Peyer's patch (tissue), 4 donors: ENCODE measurements around the gene PNPLA5. TPM values are rescaled to one million over a fixed set of nuclear protein-coding genes. Genes with fewer than 3 reads are reported as not detected.

Experiments used
- DNase-seq, 3 donors: peaks; one replicate each; pipeline ENCODE4 v3.0.0-alpha.2; 2017 to 2019
- H3K27ac ChIP-seq, 4 donors: fragments of 200-600 bp; sonication (generic); one replicate each; pipeline ENCODE4 v1.5.1; 2016 to 2019
- H3K27me3 ChIP-seq, 2 donors: fragments of 200-600 bp; sonication (generic); one replicate each; pipeline ENCODE4 v1.5.1; 2019
- H3K36me3 ChIP-seq, 3 donors: fragments of 200-600 bp; sonication (generic); one replicate each; pipeline ENCODE4 v1.5.1; 2016 to 2019
- H3K4me1 ChIP-seq, 4 donors: fragments of 200-600 bp; sonication (generic); one replicate each; pipeline ENCODE4 v1.5.1; 2016 to 2019
- H3K4me3 ChIP-seq, 4 donors: fragments of 200-600 bp; sonication (generic); 1 replicate in 3 of 4; 2 replicates in 1 of 4; pipeline ENCODE4 v1.5.1; 2016 to 2019; ENCODE audit warnings: mild to moderate bottlenecking in 1 of 4
- H3K9me3 ChIP-seq, 4 donors: fragments of 200-600 bp; sonication (generic); one replicate each; pipeline ENCODE4 v1.5.1; 2016 to 2019; ENCODE audit warnings: mild to moderate bottlenecking in 1 of 4
- CTCF ChIP-seq, 6 experiments: fragments of 450-650 bp in 4 of 6; fragments of 200-600 bp in 2 of 6; sonication (generic) in 1 of 6; IDR thresholded peaks; one replicate each; pipeline ENCODE4 v1.5.1; 2017 to 2019; ENCODE audit warnings: antibody characterized with exemption in 6 of 6, mild to moderate bottlenecking in 3 of 6, moderate library complexity in 1 of 6
- POLR2A ChIP-seq, 2 donors: fragments of 450-650 bp; IDR thresholded peaks; one replicate each; pipeline ENCODE4 v1.5.1; 2017; ENCODE audit warnings: antibody characterized with exemption in 2 of 2, mild to moderate bottlenecking in 2 of 2, moderate library complexity in 2 of 2
- total RNA-seq, 4 donors: library from RNA; depleted of rRNA; stranded (reverse); fragments of >200 nt; gene quantifications; one replicate each; pipeline ENCODE4 v1.1.0, GENCODE V29; 2016

PNPLA5 gene
- total RNA-seq, 4 donors from 2014 or later: not detected

GRCh38 chr22:43867839-43868635 lies 23.8 kb downstream of the PNPLA5 start:
- Histone ChIP-seq H3K9me3 (no peaks in the 10 kb centered on the region), H3K27me3 (no peaks in the 10 kb centered on the region), H3K4me3 (no peak overlapping the region), H3K36me3 (no peaks in the 10 kb centered on the region), H3K4me1 (no peaks in the 10 kb centered on the region), H3K27ac (no peak overlapping the region)
- TF ChIP-seq POLR2A (IDR thresholded peaks at IDR 0.05) (no peak), CTCF (IDR thresholded peaks at IDR 0.05) (no peak)
- peak in 2 of 3 donors; percentile 47 to 63 for DNase-seq

- Histone ChIP-seq H3K4me1 (peaks cover 0 to 4% (median 0%) of the 10 kb centered on the region in 4 donors), H3K27ac (no peak overlapping the region), H3K9me3 (no peaks in the 10 kb centered on the region), H3K4me3 (no peak overlapping the region), H3K36me3 (no peaks in the 10 kb centered on the region), H3K27me3 (peaks cover 0 to 3% of the 10 kb centered on the region in 2 donors)
- DNase-seq: no peak
- TF ChIP-seq CTCF (IDR thresholded peaks at IDR 0.05): no peak
- no peak for TF ChIP-seq POLR2A (IDR thresholded peaks at IDR 0.05)
Measured at GRCh38 chr22:43862882-43863202, 29.0 kb downstream of the PNPLA5 start.

- Histone ChIP-seq H3K27me3 (peaks cover 0 to 3% of the 10 kb centered on the region in 2 donors), H3K36me3 (no peaks in the 10 kb centered on the region), H3K27ac (no peak within 1 kb of the TSS), H3K4me1 (peaks cover 0 to 4% (median 0%) of the 10 kb centered on the region in 4 donors), H3K4me3 (peak within 1 kb of the TSS in 1 of 4 donors; percentile 24), H3K9me3 (no peaks in the 10 kb centered on the region)
- TF ChIP-seq CTCF (IDR thresholded peaks at IDR 0.05) (no peak), POLR2A (IDR thresholded peaks at IDR 0.05) (no peak)
- DNase-seq: peak in 1 of 3 donors; percentile 40
Measured at GRCh38 chr22:43862074-43862881, 29.5 kb downstream of the PNPLA5 start, which contains the start of gene SULT4A1. Gene SULT4A1, minus strand, starts transcription at chr22:43862513. Its CDS starts 131 bp downstream, at chr22:43862382.

GRCh38 chr22:43861529-43861928 lies 30.3 kb downstream of the PNPLA5 start:
- peaks cover 0 to 4% (median 0%) of the 10 kb centered on the region in 4 donors for H3K4me1 ChIP-seq
- H3K36me3 ChIP-seq: no peaks in the 10 kb centered on the region
- no peaks in the 10 kb centered on the region for H3K9me3 ChIP-seq
- H3K27me3 ChIP-seq: peaks cover 0 to 3% of the 10 kb centered on the region in 2 donors
- TF ChIP-seq POLR2A (IDR thresholded peaks at IDR 0.05) (no peak), CTCF (IDR thresholded peaks at IDR 0.05) (no peak)
- no peak overlapping the region for H3K27ac ChIP-seq
- peak in 1 of 3 donors; percentile 15 for DNase-seq
- no peak overlapping the region for H3K4me3 ChIP-seq

GRCh38 chr22:43860831-43861230 lies 31.0 kb downstream of the PNPLA5 start:
- TF ChIP-seq CTCF (IDR thresholded peaks at IDR 0.05) (no peak), POLR2A (IDR thresholded peaks at IDR 0.05) (no peak)
- no peaks in the 10 kb centered on the region for H3K36me3 ChIP-seq
- peaks cover 0 to 4% (median 0%) of the 10 kb centered on the region in 4 donors for H3K4me1 ChIP-seq
- H3K4me3 ChIP-seq: no peak overlapping the region
- H3K27ac ChIP-seq: no peak overlapping the region
- DNase-seq: peak in 1 of 3 donors; percentile 9
- H3K27me3 ChIP-seq: peaks cover 0 to 3% of the 10 kb centered on the region in 2 donors
- no peaks in the 10 kb centered on the region for H3K9me3 ChIP-seq
